ENCODE data around the gene C16orf95. TPM values are rescaled to one million over a fixed set of nuclear protein-coding genes. Genes with fewer than 3 reads are reported as not detected.

Gene C16orf95
- total and polyA plus RNA-seq, 2 experiments from 2014 or later: 8.5 to 8.6 TPM

DNA sequence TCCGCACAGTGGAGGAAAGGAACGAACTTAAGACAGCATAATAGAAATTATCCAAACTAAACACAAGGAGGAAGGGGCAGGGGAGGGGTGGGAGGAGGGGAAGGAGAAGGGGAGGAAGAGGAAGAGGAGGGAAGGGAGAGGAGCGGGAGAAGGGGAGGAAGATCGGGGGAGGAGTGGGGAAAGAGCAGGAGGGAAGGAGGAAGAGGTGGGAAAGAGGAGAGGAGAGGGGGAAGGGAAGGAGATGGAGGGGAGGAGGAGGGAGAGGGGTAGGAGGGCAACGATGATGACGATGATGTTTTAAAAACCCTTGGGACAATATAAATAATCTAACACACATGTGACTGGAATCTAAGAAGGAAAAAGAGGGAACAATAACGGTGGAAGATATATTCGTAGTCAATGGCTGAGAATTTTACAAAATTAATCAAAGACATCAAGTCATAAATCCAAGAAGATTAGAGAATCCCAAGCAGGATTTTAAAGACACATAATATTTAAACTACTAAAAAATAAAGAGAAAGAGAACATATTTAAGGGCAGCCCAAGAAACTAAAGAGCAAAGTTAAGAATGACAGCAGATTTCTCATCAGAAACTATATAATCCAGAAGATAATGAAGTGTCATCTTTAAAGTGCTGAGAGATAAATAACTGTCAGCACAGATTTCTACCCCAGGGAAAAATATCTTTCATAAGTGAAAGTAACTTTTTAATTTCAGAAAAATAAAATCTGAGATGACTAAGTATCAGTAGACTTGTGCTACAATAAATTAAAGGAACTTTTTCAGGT, 30.2 kb downstream of the C16orf95 start:
- no peaks in the 10 kb centered on the region for H3K4me1 ChIP-seq (ENCODE audit: low read depth)
- no peak overlapping the region for H3K4me3 ChIP-seq
- TF ChIP-seq, protein P1, sequence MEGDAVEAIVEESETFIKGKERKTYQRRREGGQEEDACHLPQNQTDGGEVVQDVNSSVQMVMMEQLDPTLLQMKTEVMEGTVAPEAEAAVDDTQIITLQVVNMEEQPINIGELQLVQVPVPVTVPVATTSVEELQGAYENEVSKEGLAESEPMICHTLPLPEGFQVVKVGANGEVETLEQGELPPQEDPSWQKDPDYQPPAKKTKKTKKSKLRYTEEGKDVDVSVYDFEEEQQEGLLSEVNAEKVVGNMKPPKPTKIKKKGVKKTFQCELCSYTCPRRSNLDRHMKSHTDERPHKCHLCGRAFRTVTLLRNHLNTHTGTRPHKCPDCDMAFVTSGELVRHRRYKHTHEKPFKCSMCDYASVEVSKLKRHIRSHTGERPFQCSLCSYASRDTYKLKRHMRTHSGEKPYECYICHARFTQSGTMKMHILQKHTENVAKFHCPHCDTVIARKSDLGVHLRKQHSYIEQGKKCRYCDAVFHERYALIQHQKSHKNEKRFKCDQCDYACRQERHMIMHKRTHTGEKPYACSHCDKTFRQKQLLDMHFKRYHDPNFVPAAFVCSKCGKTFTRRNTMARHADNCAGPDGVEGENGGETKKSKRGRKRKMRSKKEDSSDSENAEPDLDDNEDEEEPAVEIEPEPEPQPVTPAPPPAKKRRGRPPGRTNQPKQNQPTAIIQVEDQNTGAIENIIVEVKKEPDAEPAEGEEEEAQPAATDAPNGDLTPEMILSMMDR (IDR thresholded peaks at IDR 0.05; ENCODE audit: low read depth, low read length): no peak
- no peak overlapping the region for H3K27ac ChIP-seq
- no peaks in the 10 kb centered on the region for H3K36me3 ChIP-seq
- no peaks in the 10 kb centered on the region for H3K9me3 ChIP-seq (ENCODE audit: low read depth)
- no peaks in the 10 kb centered on the region for H3K27me3 ChIP-seq
- DNase-seq (ENCODE audit: low read depth in 1 of 2, low spot score in 1 of 2): no peak

GRCh38 chr16:87284183-87284582, 33.0 kb downstream of the C16orf95 start:
- Histone ChIP-seq H3K27me3 (no peaks in the 10 kb centered on the region), H3K27ac (no peak overlapping the region), H3K4me3 (no peak overlapping the region), H3K36me3 (no peaks in the 10 kb centered on the region), H3K4me1 (ENCODE audit: low read depth) (no peaks in the 10 kb centered on the region), H3K9me3 (ENCODE audit: low read depth) (no peaks in the 10 kb centered on the region)
- TF ChIP-seq, protein P1 (IDR thresholded peaks at IDR 0.05; ENCODE audit: low read depth, low read length): no peak
- no peak for DNase-seq (ENCODE audit: low read depth in 1 of 2, low spot score in 1 of 2)

- Histone ChIP-seq H3K9me3 (ENCODE audit: low read depth) (no peaks in the 10 kb centered on the region), H3K36me3 (no peaks in the 10 kb centered on the region), H3K27me3 (no peaks in the 10 kb centered on the region), H3K4me1 (ENCODE audit: low read depth) (no peaks in the 10 kb centered on the region), H3K27ac (no peak overlapping the region), H3K4me3 (no peak overlapping the region)
- TF ChIP-seq, protein P1 (IDR thresholded peaks at IDR 0.05; ENCODE audit: low read depth, low read length): no peak
- DNase-seq (ENCODE audit: low read depth in 1 of 2, low spot score in 1 of 2): no peak
Measured at GRCh38 chr16:87279094-87279658, 38.0 kb downstream of the C16orf95 start.

GRCh38 chr16:87278191-87279093, 38.8 kb downstream of the C16orf95 start:
- Histone ChIP-seq H3K27ac (no peak overlapping the region), H3K36me3 (no peaks in the 10 kb centered on the region), H3K4me3 (no peak overlapping the region), H3K27me3 (no peaks in the 10 kb centered on the region), H3K9me3 (ENCODE audit: low read depth) (no peaks in the 10 kb centered on the region), H3K4me1 (ENCODE audit: low read depth) (no peaks in the 10 kb centered on the region)
- peak; percentile 86 to 88 for DNase-seq (ENCODE audit: low read depth in 1 of 2, low spot score in 1 of 2)
- TF ChIP-seq, protein P1 (IDR thresholded peaks at IDR 0.05; ENCODE audit: low read depth, low read length): peak; percentile 93

- Histone ChIP-seq H3K27ac (no peak overlapping the region), H3K27me3 (no peaks in the 10 kb centered on the region), H3K36me3 (no peaks in the 10 kb centered on the region), H3K9me3 (ENCODE audit: low read depth) (no peaks in the 10 kb centered on the region), H3K4me3 (no peak overlapping the region), H3K4me1 (ENCODE audit: low read depth) (no peaks in the 10 kb centered on the region)
- TF ChIP-seq, protein P1 (IDR thresholded peaks at IDR 0.05; ENCODE audit: low read depth, low read length): no peak
- no peak for DNase-seq (ENCODE audit: low read depth in 1 of 2, low spot score in 1 of 2)
Measured at GRCh38 chr16:87276924-87277323, 40.3 kb downstream of the C16orf95 start.

Data from cardiac muscle cell (in vitro differentiated cells and primary cell).